Stimulated activated CD4-positive, alpha-beta T cell treated with anti-CD3 and anti-CD28 coated beads, TNF-alpha, amount 100 ng/mL, for 1 hour (primary cell): ENCODE results near the gene HTT-AS.
"Not testable (repeated sequence)": the region's sequence is repeated elsewhere in the genome, so short reads cannot be mapped to it uniquely, and the experiment has no call there.

ENCODE experiments used
- DNase-seq, 3 donors: peaks; one replicate each; pipeline ENCODE4 v3.0.0-alpha.2; 2020; ENCODE audit warnings: low read depth in 3 of 3, low spot score in 1 of 3

Gene HTT-AS

DNA sequence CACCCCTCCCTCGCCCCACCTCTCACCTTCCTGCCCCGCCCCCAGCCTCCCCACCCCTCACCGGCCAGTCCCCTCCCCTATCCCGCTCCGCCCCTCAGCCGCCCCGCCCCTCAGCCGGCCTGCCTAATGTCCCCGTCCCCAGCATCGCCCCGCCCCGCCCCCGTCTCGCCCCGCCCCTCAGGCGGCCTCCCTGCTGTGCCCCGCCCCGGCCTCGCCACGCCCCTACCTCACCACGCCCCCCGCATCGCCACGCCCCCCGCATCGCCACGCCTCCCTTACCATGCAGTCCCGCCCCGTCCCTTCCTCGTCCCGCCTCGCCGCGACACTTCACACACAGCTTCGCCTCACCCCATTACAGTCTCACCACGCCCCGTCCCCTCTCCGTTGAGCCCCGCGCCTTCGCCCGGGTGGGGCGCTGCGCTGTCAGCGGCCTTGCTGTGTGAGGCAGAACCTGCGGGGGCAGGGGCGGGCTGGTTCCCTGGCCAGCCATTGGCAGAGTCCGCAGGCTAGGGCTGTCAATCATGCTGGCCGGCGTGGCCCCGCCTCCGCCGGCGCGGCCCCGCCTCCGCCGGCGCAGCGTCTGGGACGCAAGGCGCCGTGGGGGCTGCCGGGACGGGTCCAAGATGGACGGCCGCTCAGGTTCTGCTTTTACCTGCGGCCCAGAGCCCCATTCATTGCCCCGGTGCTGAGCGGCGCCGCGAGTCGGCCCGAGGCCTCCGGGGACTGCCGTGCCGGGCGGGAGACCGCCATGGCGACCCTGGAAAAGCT lies at the start of gene HTT-AS, which contains the start of gene HTT:
Gene HTT-AS (minus strand): TSS at position 461 of the 768 bp plus-strand sequence.
Gene HTT (plus strand): TSS at position 604 of the 768 bp plus-strand sequence. CDS start 145 bp downstream, at position 749.
- peak; percentile 96 to 98 (median 97) for DNase-seq

DNA sequence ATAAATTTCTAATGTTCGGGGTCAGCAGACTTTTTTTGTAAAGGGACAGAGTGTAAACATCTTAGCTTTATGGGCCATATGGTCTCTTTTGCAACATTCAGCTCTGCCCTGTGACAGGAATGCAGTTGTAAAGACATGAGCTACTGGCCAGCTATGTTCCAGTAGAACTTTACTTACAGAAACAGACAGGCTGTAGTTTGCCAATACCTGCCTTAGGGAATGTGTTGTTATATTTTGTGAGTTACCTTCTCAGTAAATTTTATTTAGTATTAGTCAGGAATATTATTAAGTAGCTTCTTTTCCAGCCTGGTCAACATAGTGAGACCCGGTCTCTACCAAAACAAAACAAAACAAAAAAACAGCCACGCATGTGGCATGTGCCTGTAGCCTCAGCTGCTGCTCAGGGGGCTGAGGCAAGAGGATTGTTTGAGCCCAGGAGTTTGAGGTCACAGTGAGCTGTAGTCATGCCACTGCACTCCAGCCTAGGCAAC lies 48.9 kb upstream of the HTT-AS start:
- no peak for DNase-seq

DNA sequence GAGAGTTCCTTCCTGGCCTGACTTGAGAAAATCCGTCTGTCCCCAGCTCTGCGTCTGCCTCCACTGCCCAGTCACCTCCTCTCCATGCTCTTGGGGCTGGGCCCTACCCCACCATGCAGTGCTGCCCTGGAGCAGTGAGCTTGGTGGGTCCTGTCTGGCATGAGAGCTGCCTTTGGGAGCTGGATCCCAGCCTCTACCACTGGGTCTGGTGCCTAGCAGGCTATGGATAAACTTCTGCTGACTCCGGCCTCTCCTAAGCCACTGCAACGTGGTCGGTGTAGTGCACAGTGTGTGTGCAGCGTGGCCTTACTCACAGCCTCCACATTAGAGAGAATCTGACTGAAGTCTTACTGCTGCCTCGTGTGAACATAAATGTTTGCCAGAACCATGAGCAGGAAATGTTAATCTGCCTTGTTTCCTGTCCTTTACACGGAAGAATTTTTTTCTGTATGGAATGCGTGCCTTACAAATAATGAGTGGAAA lies 47.8 kb upstream of the HTT-AS start:
- no peak for DNase-seq

DNA sequence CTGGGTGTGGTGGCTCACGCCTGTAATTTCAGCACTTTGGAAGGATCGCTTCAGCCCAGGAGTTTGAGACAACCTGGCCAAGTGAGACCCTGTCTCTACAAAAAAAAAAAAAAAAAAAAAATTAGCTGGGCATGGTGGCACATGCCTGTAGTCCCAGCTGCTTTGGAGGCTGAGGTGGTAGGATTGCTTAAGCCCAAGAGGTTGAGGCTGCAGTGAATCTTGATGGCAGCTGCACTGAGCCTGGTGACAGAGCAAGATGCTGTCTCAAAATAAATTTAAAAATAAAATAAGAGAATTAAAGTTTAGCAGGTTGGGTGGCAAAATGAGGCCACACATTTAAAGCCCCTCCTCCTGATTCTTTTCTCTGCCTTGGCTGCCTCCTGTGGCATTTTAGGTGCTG lies 47.3 kb upstream of the HTT-AS start:
- DNase-seq = no peak

DNA sequence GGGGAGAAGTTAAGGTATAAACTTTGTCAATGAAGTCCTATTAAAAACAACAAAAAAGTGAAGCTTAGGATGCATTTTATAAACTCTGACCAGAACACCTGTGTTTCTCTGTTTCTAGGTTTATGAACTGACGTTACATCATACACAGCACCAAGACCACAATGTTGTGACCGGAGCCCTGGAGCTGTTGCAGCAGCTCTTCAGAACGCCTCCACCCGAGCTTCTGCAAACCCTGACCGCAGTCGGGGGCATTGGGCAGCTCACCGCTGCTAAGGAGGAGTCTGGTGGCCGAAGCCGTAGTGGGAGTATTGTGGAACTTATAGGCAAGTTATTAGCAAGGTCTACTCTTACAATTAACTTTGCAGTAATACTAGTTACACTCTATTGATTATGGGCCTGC lies 46.8 kb upstream of the HTT-AS start:
- no peak for DNase-seq

DNA sequence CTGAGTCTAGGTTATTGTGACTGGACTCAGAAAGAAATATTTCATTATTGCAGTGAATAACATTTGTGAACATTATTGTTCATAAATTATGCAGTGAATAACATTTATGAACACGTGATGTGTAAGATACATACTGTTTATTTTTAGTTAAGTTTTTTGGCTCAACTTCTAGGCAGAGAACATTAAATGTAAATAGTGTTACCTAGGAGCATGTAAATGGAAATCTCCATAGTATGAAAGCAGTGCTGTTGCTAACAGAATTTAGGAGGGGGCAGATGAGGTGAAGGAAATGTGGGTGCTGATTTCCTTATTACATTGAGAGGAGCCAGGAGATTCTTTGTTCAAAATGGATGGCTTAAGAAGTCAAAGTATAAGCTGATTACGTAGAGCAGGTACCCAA lies 45.1 kb upstream of the HTT-AS start:
- DNase-seq = no peak

DNA sequence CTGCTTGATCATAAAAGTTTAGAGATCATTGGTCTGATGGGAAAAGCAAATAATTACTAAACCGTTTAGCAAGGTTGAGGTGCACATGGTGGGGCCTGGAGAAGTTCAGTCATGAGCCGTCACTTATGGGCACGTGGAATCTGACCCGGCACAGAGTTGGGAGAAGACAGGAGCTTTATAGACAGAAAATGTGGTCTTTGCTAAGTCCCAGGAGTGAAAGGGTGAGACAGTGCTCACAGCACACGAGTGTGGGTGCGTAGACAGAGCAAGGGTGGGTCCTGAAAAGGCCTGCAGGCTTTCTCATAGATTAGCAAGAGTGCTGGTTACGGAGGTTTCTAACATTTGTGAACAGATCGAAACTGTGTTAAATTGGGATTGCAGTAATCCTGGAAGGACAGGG lies 44.0 kb upstream of the HTT-AS start:
- DNase-seq = no peak

DNA sequence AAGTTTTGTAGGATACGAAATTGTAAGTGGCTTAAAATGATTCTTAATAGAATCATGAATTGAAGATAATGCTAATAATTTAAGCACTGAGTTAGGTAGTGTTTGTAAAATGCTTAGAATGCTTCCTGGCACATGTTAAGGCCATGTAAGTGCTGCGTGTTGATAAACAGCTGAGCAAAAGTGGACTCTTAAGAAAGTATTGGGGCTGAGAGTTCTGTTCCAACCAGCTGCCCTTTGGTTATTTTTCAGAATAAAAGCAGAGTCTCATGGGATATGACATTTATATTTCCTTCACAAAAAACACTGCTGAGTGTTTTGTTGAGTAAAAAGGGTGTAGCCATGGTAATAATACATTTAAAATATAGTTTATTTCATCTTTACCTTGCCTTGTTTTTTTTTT lies 42.6 kb upstream of the HTT-AS start:
- DNase-seq = no peak

DNA sequence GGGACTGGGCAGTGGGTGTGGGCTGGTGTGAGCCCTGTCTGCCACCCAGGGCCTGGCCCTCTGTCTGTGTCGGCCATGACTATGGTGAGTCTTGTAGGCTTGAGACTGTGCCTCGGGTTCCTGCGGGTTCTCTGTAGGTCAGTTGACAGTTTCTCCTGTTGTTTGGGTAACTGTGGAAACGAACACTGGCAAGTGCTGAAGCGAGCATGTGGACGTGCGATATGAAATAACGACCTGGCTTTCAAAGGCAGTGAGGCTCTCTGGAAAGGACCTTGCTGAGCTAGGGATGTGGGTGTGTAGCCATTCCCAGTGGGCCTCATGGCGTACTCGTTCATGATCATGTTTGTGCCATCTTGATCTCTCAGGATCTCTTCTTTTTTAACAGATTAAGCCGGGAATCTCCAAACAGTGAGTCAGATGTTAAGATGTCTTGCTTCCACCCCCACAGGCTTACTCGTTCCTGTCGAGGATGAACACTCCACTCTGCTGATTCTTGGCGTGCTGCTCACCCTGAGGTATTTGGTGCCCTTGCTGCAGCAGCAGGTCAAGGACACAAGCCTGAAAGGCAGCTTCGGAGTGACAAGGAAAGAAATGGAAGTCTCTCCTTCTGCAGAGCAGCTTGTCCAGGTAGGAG lies 41.4 kb upstream of the HTT-AS start:
- DNase-seq = no peak

DNA sequence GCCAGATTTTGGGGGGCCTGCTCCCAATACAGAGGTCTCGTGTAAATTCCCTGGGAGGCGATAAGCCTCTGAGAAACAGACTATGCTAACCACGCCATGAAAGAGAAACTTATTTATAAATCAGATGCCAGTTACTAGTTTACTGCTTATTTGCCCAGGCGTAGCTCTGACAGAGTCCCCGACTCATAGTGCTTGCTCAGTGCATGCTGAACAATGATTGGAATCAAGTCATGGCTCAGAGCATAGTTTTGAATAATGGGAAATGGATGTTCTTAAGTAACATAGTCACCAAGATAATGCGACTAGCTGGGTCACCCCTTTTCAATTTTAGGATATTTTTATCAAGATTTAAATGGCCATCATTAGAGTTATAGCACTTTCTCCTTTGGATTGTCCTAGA lies 40.0 kb upstream of the HTT-AS start:
- DNase-seq = no peak

DNA sequence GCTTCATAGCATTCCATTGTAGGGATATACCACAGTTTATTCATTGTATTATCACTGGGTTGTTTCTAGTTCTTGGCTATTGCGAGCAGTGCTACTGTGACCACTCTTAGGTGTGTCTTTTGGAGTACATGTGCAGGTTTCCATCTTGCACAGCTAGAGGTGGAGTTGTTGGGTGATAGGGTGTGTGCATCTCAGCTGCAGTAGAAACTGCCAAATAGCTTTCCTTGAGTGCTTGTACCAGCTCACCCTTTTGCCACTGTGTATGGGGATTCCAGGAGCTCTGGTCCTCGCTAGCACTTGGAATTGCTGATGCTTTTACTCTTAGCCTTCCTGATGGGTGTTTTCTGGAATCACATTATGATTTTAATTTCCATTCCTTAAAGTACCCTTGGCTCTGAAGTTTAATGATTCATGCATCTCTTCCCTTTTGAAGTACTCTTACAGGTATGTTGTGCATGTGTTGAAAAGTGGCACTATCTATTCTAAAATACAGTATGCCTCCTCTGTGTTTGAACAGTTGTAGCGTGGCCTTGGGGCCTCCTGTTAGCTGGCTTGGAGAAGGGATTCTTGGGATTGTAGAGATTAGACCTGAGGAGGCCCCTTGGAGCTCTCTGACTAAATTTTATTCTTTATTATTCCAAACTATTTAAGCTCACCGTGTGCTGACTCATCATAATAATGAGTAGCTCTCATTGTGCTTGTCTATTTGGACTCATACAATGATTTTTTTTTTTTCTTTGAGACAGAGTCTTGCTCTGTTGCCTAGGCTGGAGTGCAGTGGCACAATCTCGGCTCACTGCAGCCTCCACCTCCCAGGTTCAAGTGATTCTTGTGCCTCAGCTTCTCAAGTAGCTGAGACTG lies 38.5 kb upstream of the HTT-AS start:
- no peak for DNase-seq

DNA sequence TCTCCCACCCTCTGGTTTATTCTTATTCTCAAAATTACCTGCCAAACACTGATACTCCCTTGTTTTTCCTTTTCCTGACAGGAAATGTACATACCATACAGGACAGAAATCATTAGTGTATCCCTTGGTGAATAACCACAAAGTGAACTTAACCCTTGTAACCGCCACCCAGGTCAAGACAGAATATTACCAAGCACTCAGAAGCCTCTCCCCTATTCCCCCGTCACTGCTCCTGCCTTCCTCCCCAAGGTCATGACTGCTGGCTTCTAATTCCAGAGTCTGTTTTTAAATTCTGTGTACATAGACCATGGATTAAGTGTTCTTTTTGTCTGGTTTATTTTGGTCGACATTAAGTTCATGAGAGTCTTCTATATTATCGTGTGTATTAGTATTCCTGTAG lies 37.9 kb upstream of the HTT-AS start:
- DNase-seq = no peak

DNA sequence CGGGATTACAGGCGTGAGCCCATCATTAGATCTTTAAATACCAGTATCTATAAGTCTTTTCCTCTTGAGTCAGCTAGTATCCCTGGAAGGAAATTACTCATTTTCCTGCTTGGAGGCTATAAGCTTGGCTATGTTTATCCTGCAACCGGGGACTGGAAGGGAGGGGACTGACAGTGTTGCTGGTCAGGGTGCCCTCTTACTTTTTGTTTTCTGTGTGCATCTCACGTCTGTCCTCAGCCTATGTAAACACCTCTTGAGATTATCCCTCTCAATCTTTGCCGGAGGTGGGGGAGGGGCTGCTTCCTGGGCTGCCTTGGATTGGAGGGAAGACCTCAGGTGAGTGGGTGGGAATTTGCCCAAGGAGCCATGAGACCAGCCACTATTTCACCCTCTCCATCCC lies 37.1 kb upstream of the HTT-AS start:
- no peak for DNase-seq

DNA sequence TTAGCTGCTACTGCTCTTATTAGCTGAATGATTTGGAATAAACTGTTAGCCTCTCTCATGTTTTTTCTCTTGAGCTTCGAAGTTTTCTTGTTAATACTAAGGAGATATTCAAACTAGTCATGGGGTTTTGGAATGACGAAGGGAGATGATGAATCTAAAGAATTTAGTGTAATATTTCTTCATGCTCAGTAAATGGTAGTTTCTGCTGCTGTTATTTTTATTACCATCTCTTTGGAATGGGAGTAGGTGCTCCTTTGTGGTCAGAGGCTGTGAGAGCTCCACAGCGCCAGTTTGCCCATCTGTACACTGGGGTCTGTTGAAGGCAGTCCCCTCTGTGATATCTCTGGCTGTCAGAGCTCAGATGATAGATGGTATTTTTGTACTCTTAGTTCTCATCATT lies 33.9 kb upstream of the HTT-AS start:
- no peak for DNase-seq

DNA sequence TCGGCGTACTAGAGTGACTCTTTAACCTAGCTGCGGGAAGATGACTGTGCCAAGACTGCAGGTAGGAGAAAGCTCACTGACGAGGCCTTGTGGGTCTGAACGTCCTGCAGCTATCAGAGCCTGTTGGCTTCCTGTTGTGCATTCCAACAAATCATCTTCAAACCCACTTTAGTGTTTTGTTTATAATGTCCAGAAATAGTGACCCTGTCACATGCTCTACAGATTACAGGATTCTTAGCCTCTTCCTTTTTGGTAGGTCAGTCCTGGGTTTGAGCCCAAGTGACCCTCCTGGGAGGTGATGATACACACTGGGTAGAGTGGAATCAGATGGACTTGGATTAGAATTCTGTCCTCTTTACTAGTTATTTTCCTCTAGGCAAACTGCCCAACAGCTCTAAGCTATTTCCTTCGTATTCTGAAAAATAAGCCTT lies 33.4 kb upstream of the HTT-AS start:
- DNase-seq = no peak

DNA sequence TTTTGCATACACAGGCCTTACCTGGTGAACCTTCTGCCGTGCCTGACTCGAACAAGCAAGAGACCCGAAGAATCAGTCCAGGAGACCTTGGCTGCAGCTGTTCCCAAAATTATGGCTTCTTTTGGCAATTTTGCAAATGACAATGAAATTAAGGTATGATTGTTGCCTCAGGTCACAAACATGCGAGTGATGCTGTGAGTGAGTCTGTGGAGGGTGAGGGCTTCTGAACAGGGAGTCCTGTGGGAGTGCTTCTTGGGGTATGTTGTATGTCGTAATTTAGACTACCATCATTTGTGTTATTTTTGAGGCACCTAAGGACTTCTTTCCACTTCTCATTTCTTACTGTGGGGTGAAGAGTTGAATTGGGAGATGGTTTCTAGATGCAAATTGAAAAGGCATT lies 32.9 kb upstream of the HTT-AS start:
- DNase-seq = no peak

DNA sequence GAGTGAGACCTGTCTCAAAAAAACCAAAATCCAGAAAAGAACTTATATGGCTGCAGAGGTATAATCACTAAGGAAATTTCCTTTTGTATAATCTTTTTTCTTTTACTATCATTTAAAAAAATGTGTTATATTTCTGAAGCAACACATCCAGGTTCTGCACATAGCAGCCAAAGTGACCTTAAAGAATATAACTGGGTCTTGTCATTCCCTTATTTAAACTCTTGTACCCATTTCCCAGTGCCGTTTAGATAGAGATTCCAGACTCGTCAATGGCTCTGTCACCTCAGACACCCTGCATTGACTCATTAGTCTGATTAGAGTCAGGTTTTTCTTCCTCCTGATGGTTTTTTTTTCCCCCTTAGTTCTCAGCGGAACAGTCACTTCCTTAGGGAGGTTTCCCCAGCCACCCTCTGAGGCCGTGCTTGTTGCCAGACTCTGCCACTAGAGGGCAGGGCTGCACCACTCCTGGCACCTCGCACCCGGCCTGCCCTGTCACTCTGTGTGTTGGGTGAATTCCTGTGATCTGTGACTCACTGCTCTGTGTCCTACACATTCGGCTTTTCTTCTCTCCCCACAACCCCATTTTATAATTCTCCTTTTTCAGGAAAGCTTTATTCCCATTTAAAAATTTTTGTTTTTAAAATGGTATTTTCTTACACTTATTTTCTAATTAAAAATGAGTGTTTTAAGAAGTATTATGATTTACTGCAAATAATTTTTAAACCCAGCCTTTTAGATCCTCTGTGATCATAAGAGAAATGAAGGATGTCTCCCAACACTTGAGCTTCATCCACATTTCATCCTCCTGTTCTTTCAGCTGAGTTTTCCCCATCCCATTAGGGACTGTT lies 32.2 kb upstream of the HTT-AS start:
- peak; percentile 68 to 87 (median 77) for DNase-seq

DNA sequence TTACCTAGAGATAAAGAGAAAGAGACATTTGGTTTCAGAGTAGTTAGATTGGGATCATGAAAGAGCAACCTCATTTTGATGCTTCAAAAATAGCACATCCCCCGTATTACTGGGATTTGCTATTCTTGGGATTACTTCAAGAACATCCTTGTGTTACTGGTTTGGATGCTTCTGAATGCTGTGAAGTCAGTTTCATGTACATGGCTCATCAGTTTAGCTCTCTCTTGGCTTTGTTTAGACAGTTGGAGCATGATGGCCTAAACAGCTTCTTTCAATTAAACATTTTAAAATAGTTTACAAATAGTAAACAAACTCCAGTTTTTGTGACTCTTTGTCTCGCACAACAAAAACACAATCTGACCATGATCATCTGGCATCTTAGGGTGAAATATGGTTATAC lies 24.0 kb upstream of the HTT-AS start:
- DNase-seq = no peak

DNA sequence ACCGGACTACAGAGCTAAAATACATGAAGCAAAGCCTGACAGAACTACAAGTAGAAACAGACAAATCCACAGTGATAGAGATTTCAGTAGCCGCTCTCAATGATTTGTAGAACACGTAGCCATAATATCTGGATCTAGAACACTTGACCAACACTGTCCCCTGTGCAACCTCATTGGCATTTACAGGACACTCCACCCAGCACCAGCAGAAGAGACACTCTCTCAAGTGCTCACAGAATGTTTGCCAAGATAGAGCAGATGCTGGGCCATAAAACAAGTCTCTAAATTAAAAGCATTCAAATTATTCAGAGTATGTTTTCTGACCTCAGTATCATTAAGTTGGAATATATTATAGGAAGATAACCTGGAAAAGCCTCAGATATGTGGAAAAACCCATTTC lies 21.9 kb upstream of the HTT-AS start:
- no peak for DNase-seq

DNA sequence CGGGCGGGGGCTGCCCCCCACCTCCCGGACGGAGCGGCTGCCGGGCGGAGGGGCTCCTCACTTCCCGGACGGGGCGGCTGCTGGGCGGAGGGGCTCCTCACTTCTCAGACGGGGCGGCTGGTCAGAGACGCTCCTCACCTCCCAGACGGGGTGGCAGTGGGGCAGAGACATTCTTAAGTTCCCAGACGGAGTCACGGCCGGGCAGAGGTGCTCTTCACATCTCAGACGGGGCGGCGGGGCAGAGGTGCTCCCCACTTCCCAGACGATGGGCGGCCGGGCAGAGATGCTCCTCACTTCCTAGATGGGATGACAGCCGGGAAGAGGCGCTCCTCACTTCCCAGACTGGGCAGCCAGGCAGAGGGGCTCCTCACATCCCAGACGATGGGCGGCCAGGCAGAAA lies 20.4 kb upstream of the HTT-AS start:
- DNase-seq = not testable (repeated sequence)

DNA sequence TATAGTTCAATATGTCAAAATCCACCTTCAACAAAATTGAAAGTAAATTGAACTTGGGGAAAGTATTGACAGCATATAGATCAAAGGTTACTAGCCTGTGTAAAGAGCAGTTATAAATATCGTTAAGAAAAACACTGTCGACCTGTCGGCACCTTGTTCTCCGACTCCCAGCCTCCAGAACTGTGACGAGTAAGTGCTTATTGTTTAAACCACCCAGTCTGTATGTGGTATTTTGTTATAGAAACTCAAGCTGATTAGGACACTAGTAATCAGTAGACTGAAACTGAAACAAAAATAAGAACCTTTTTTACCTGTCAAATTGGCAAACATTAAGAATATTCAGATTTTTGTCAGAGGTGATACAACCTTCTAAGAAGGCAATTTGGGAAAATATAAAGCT lies 17.1 kb upstream of the HTT-AS start:
- DNase-seq = no peak
